Right ventricle myocardium inferior (tissue), 1 donor: Measurements from ENCODE around the gene CPA2. TPM values are rescaled to one million over a fixed set of nuclear protein-coding genes. Genes with fewer than 3 reads are reported as not detected.
"Not testable (repeated sequence)": the region's sequence is repeated elsewhere in the genome, so short reads cannot be mapped to it uniquely, and the experiment has no call there.

Experiments used
- ATAC-seq: fragments of 200-7000 bp; cut with Tn5 transposase; one replicate; pipeline ENCODE4 v1.9.1; 2020; ENCODE audit warnings: mild to moderate bottlenecking, moderate library complexity
- DNase-seq: peaks from one replicate; pipeline ENCODE4 v3.0.0; 2021; ENCODE audit errors: missing footprints
- intact Hi-C: fragments of 100-400 bp; cut with DNase I; formaldehyde crosslinking; loops from one replicate; pipeline ENCODE4 v1.11.0; 2022
- total RNA-seq: library from RNA; stranded (reverse); fragmentation: NEBNext Ultra II Directional; extraction: Animal tissue kit (Norgen Biotek cat#: 25700); gene quantifications from one replicate; pipeline ENCODE4 v1.2.1, GENCODE V29; 2021
- donor health status: DM: no; HTN: yes; CAD: no; lungs with severe emphysema.

The CPA2 gene
- total RNA-seq, 1 donor from 2014 or later = not detected

DNA sequence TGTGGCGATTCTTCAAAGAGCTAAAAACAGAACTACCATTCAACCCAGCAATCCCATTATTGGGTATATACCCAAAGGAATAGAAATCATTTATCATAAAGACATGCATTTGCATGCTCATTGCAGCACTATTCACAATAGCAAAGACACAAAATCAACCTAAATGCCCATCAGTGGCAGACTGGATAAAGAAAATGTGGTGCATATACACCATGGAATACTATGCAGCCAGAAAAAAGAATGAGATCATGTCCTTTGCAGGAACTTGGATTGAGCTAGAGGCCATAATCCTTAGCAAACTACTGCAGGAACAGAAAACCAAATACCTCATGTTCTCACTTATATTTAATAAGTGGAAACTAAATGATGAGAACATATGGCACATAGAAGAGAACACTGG, 20.2 kb upstream of the CPA2 start:
- DNase-seq, ATAC-seq, intact Hi-C loops: not testable (repeated sequence)

DNA sequence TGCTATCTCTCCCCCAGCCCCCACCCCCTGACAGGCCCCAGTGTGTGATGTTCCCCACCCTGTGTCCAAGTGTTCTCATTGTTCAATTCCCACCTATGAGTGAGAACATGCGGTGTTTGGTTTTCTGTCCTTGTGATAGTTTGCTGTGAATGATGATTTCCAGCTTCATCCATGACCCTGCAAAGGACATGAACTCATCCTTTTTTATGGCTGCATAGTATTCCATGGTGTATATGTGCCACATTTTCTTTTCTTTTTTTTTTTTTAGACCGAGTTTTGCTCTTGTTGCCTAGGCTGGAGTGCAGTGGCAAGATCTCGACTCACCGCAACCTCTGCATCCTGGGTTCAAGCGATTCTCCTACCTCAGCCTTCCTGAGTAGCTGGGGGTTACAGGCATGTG, 17.8 kb upstream of the CPA2 start:
- intact Hi-C loops, DNase-seq, ATAC-seq: not testable (repeated sequence)

DNA sequence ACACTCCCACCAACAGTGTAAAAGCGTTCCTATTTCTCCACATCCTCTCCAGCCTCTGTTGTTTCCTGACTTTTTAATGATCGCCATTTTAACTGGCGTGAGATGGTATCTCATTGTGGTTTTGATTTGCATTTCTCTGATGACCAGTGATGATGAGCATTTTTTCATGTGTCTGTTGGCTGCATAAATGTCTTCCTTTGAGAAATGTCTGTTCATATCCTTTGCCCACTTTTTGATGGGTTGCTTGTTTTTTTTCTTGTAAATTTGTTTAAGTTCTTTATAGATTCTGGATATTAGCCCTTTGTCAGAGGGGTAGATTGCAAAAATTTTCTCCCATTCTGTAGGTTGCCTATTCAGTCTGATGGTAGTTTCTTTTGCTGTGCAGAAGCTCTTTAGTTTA, 17.0 kb upstream of the CPA2 start:
- intact Hi-C loops, DNase-seq, ATAC-seq: not testable (repeated sequence)

DNA sequence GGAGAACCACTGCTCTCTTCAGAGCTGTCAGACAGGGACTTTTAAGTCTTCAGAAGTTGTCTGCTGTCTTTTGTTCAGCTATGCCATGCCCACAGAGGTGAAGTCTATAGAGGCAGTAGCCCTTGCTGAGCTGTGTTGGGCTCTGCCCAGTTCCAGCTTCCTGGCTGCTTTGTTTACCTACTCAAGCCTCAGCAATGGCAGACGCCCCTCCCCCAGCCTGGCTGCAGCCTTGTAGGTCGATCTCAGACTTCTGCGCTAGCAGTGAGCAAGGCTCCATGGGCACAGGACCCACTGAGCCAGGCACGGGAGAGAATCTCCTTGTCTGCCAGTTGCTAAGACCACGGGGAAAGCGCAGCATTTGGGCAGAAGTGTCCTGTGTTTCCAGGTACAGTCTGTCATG, 12.1 kb upstream of the CPA2 start:
- ATAC-seq (no peak), DNase-seq (no peak)
- intact Hi-C loops = no loop called here

DNA sequence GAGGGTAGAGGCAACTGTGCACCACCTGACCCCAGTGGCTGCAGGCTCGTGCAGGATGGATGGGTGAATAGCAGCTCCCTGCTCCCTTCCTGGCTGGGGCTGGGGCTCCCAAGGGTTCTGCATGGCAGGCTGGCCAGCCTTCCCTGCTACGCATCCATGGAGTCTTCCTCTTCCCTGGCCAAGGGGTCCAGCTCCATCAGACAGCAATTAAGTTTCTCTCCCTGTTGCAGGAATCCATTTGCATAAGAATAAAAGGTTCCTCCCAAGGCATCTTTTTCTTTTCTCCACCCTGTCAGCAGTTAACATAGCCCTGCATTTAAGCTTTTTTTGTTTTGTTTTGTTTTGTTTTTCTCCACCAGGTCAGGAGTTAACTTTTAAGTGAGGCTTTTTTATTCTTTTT, 10.0 kb upstream of the CPA2 start:
- DNase-seq (no peak), ATAC-seq (no peak)
- intact Hi-C loops = no loop called here

DNA sequence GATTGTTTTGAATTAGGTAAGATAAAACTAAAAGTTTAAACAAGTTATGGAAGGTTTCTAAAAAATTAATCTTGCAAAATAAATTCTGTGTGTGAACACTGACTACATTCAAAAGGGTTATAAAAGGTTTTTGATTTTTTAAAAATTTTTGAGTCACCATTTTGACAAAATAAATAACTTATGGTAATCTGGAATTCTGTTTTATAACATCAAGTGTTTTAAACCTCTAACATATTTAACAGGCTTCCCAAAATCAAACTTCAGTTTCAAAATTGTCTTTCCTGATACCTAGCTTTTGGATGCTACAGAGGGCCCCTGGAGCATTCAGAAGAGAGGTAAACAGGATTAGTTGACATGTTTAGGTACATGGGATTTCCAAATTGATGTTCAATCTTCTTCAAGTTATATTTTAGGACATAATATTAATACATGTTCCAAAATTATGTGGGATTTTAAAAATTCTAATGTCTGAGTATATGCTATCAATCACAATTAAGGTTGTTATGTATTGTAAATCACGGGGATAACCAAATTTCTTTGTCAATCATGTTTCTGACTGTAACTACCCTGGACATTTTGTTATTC, 8.1 kb upstream of the CPA2 start:
- DNase-seq (no peak), ATAC-seq (no peak)
- intact Hi-C loops = no loop called here

DNA sequence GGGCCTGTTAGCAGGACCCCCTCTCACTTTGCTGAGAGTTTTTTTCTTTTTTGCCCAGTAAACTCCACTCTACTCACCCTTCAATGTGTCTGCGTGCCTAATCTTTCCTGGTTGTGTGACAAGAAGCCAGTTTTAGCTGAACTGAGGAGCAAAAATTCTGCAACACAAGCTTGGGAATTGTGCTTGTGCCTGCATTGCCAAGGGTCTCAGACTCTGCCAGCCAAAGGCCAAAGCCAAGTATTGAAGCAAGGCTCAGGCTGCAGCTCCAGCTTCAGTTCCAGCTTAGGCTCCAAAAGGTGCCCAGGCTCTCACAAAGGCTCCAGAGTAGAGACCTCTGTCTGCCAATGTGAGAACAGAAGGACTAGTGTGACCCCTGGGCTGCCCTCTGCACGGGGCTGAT, 4.2 kb upstream of the CPA2 start:
- intact Hi-C loops = no loop called here
- DNase-seq = no peak
- no peak for ATAC-seq

DNA sequence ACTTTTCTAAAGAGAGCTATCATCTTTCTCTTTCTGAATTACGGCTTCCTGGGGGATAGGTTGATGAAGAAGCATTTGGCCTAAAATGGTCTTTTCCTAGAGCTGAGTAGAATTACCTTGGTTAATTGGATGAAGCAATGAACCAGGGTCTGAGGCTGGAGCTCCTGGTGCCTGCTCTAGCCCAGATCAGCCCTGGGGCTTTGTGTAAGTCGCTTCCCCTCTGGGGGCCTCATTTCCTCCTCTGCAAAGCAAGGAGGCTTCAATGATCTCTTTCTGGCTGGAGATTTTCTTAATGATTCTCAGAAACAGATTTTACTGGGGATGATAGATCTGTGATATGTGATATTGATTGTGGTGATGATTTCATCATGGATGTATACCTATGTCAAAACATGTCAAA, 3.5 kb upstream of the CPA2 start:
- DNase-seq (no peak), ATAC-seq (no peak)
- intact Hi-C loops = no loop called here

DNA sequence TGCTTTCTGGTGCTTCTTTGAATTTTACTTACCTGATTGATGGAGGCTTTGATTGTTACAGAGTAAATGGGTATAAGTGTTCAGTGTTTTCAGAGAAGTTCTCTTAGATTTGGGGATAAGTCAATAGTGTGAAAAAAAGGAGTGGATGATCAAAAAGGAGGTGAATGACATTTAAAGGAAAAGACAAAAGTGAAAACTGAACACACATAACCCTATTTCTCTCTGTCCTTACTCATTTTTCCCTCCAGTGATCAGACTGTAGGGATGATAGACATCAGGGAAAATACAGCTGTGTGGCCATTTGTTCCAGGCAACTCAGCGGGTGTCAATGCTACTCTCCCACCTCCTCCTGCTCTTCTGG, 278 bp downstream of the CPA2 start:
- intact Hi-C loops = no loop called here
- ATAC-seq = no peak
- DNase-seq = no peak

DNA sequence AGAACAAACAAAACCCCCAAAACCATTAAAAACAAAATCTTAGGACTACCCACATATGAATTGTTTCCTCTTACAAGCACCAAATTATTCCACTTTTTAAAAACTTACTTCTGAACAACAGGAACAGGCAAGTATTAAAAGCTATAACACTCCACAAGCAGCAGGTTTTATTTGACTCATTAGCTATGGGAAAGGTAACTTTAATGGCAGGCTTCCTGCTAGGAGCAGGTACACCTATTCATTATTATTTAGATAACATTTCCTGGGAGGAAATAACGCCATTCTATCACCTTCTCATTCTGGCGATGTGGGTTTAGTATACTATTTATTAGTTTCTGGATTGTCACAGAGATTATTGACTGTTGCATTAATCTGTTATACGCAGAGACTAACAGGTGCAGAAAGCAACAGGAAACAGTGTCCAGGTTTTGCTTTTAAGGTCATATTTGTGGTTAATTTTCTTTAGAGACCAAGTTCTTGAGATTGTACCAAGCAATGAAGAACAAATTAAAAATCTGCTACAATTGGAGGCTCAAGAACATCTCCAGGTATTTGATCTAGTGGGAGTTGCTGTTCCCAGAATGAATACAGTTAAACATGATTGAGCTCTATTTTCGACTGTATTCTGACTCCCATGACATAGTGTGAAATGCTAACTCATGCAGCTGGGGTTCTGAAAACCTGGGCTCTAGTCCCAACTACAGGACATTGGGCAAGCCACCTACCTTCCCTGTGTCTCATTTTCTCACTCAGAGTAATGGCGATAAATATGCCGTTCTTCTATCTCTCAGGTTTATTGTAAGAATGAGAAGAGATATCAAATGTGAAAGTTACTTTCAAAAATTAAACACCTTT, 2.0 kb downstream of the CPA2 start:
- intact Hi-C loops = no loop called here
- no peak for DNase-seq
- ATAC-seq = no peak

DNA sequence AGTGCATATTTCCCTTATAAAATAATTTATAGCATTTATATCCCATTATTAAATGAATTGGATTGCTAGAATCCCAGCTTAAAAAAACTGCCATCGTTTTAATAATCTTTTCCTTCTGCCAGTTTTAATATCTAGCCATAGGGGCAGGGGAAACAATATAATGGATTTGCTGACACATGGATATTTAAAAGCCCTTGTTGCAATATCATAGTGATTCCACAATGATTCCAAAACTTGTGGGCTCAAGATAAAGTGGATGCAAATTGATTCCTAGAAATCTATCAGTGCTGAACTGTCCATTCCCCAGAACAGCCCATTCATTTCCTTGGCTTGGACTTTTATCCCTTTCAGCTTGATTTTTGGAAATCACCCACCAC, 2.6 kb downstream of the CPA2 start:
- intact Hi-C loops = no loop called here
- ATAC-seq = no peak

DNA sequence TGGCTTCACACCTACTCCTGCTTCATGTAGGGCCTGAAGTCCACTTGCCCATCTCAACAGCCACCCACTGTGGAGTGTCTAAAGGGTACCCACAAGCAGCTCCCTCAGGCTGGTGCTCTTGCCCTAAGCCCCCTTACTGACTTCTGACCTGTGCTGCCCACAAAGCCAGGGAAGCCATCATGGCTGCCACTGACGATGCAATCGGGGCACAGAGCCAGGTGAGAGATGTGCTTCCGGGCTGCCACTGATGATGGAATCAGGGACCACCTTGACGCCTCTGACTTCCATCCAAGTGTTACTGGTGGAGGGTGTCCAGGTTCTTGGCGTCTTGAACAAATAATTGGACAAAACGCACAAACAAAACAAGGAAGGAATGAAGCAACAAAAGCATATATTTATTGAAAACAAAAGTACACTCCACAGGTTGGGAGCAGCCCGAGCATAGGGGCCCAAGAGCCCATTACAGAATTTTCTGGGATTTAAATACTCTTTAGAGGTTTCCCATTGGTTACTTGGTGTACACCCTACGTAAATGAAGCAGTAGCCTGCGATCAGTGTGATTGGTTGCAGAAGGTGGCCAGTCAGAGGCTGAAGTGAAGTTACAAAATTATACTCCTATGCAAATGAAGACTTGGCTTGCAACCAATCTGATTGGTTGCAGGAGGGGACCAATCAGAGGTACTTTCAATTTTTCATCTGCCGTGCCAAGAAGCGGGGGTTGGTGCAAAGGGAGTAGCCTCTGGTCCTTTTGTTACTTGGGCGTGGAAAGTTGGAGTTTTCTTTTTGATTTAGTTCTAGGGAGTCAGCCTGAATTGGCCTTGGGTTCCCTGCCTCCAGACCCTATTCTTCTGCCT, 4.5 kb downstream of the CPA2 start:
- DNase-seq = no peak
- intact Hi-C loops = no loop called here
- ATAC-seq = no peak

More for the DNA sequence above, 2.6 kb downstream of the CPA2 start:
- DNase-seq = no peak

DNA sequence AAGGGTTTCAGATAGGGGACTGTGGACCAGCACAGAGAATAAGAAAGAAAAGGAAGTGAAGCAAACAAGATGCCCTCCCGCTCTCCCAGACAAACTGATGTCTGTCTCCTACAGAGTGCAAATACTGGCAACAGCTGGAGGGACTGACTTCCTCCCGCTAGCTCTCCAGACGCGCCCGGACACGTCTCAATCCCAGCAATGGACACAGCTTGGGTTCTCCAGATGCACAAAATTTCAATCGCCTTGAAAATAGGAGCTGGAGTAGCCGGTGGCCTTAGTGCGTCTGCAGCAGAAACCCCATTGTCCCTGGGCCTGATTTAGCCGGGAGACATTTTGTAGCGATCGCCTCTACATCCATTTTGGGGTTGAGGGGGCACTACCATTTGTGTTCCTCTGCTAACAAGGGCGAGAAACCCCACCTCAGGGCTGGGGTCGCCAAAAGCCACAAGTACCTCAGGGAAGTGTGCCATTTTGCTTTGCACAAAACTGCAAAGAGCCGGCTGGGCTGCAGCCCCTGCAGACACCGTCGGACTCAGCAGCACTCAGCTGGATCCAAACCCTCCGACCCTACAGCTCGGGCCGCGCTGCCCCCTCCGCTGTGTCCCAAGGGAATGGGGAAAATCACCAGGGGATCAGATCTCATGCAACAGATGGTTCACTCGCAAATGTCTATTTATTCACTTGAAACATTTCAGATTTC, 5.9 kb downstream of the CPA2 start:
- intact Hi-C loops = no loop called here
- ATAC-seq (peak; percentile 33), DNase-seq (no peak)

DNA sequence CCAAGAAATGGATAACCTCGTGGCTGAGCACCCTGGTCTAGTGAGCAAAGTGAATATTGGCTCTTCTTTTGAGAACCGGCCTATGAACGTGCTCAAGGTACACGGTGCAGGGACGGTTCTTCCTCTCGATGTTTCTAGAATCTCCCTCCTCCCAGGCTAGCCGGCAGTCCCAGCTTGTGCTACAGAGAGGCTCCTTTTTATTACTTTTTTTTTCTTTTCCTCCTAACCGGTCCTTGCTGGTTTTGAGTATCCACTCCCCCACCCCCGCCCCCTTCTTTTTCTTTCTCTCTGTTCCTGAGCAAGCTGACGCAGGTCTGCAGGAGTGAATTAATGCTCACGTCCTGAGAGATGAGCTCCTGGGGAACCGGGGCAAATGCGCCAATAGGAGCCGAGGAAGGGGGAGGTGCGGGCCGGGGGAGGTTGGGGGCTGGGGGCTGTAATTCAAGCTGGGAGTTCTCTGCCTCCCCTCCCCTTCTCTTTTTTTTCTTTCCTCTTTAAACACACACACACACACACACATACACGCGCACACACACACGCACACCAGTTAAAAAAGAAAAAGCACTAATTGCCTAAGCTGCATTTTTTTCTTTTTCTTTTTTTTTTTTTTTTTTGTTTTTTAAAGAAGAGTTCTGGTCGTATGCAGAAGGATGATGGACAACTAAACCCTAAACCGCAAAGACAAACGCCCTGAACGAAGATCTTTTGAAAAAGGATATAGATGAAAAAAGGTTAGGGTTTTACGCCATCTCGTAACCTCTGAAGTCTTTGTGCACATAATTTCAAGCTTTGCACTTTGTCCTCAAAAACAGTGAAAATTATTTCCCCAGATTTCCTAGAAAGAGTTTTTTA, 6.6 kb downstream of the CPA2 start:
- intact Hi-C loops = no loop called here
- peak; percentile 8 for ATAC-seq
- DNase-seq = no peak

DNA sequence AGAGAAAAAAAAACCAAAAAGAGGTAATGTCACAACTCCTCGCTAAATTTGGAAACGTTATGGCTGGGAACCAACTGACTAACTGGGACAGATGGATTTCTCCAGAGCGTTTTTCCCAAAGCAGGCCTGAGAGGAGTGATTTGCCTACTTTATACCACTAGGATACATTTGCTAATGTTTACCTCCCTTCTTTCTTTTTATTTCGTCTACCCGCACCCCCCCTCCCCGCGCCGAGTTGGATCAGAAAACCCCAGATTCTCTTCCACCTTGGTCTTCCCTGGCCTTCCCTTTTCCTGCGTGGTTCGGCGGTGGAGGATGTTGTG, 7.2 kb downstream of the CPA2 start:
- DNase-seq (no peak), ATAC-seq (peak; percentile 52)
- intact Hi-C loops = no loop called here

DNA sequence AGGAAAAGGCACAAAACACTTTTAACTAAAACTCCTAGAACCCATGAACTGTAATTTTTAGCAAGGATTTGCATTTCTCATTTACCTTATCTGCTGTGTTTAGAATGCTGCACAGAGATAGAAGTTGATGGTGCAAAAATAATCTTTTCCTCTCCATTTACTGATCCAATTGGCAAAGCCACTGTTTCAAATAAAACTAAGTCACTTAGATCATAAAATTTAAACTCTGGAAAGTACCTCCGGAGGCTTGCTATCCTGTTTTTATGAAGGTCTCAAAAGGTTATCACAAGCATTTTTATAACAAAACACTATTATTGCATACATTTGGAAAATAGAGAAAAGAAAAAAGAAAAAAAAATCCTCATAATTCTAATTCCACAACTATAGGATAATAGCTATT, 7.6 kb downstream of the CPA2 start:
- DNase-seq = no peak
- ATAC-seq = no peak
- intact Hi-C loops = no loop called here

DNA sequence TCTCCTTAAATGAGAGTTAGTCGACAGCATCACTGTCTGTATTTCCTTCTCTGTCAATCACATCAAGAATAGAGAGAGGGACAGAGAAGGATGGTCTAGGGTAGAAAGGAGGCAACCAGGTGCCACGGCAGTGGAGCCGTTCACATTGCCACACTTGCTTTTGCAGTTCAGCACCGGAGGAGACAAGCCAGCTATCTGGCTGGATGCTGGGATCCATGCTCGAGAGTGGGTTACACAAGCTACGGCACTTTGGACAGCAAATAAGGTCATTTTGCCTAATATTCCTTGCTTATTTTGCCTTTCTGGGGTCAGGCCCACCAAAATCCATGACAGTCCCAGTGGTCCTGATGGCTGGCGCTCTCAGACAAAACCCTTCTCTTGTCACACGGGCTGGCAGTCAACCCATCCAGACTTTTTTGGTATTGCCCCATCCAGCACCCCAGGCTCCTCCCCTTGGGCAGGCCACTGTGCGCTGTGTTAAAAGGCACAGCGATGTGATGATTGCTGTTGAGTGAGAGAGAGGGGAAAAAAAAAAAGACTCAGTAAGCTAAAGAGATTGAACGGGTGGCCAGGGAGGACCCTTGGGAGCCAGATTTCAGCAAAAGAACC, 8.4 kb downstream of the CPA2 start:
- ATAC-seq (no peak), DNase-seq (no peak)
- intact Hi-C loops = loop anchor here (5.0 kb wide), 2 partner anchors 77 to 212 kb away; no protein-coding TSS in a partner anchor

DNA sequence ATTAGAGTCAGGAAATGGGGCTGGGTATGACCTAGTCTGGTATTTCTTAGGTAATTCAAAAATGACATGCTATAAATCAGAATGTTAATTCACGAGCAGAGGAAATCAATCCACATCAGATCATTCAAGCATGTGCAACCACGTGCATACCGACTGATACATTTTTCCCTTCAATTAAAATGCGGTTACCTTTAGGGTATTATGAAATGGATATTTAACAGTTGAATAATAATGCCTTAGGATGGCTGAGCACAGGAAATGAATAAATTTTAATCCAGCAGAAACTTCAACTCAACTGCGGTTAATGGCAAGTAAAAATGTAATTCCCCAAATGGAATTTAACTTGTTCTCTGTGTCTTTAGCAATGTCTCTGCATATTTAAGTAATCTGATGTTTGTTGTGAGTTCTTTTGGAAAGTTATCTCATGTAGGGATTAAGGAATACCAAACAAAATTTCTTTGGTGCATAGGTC, 9.2 kb downstream of the CPA2 start:
- ATAC-seq = no peak
- no peak for DNase-seq
- intact Hi-C loops = loop anchor here (5.0 kb wide), 2 partner anchors 76 to 211 kb away; no protein-coding TSS in a partner anchor
